Measurements from ENCODE around the gene CTSE.

DNA sequence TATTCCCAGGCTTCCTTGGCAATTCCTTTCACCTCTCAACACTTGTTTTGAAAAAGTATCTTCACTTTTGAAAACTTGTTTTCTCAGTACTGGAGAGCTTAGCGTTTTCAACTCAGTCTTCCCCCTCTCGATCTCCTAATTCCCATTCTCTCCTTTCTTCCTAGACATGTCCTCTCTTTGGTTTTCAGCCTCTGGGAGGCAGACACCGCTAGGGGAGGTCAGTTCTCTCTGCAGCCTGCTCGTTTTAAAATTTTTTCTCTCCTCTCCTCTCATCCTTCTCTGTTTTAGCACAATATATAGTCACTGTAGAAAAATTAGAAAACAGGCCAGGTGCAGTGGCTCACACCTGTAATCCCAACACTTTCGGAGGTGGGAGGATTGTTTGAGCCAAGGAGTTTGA is 16.6 kb upstream of the CTSE start:
- TF ChIP-seq, protein P1, sequence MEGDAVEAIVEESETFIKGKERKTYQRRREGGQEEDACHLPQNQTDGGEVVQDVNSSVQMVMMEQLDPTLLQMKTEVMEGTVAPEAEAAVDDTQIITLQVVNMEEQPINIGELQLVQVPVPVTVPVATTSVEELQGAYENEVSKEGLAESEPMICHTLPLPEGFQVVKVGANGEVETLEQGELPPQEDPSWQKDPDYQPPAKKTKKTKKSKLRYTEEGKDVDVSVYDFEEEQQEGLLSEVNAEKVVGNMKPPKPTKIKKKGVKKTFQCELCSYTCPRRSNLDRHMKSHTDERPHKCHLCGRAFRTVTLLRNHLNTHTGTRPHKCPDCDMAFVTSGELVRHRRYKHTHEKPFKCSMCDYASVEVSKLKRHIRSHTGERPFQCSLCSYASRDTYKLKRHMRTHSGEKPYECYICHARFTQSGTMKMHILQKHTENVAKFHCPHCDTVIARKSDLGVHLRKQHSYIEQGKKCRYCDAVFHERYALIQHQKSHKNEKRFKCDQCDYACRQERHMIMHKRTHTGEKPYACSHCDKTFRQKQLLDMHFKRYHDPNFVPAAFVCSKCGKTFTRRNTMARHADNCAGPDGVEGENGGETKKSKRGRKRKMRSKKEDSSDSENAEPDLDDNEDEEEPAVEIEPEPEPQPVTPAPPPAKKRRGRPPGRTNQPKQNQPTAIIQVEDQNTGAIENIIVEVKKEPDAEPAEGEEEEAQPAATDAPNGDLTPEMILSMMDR (IDR thresholded peaks at IDR 0.05), result no peak; the same call in 1 of the 2 replicates
- no peak for TF ChIP-seq POLR2AphosphoS5 (IDR thresholded peaks at IDR 0.05; ENCODE audit: low read depth, low read length)
- TF ChIP-seq, protein P2, sequence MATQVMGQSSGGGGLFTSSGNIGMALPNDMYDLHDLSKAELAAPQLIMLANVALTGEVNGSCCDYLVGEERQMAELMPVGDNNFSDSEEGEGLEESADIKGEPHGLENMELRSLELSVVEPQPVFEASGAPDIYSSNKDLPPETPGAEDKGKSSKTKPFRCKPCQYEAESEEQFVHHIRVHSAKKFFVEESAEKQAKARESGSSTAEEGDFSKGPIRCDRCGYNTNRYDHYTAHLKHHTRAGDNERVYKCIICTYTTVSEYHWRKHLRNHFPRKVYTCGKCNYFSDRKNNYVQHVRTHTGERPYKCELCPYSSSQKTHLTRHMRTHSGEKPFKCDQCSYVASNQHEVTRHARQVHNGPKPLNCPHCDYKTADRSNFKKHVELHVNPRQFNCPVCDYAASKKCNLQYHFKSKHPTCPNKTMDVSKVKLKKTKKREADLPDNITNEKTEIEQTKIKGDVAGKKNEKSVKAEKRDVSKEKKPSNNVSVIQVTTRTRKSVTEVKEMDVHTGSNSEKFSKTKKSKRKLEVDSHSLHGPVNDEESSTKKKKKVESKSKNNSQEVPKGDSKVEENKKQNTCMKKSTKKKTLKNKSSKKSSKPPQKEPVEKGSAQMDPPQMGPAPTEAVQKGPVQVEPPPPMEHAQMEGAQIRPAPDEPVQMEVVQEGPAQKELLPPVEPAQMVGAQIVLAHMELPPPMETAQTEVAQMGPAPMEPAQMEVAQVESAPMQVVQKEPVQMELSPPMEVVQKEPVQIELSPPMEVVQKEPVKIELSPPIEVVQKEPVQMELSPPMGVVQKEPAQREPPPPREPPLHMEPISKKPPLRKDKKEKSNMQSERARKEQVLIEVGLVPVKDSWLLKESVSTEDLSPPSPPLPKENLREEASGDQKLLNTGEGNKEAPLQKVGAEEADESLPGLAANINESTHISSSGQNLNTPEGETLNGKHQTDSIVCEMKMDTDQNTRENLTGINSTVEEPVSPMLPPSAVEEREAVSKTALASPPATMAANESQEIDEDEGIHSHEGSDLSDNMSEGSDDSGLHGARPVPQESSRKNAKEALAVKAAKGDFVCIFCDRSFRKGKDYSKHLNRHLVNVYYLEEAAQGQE (IDR thresholded peaks at IDR 0.05; ENCODE audit: insufficient read depth in 1 of 2, low read depth in 2 of 2, low read length in 1 of 2), result no peak

All from Panc1 (cell line).